Measurements from ENCODE around the gene MRTFA.

The MRTFA gene

GRCh38 chr22:40399621-40400020, 236.9 kb downstream of the MRTFA start:
- no peak for TF ChIP-seq CTCF (conservative IDR thresholded peaks at IDR 0.05)
- H3K27ac ChIP-seq: peak overlapping the region; percentile 32

GRCh38 chr22:40397396-40397795, 239.1 kb downstream of the MRTFA start:
- H3K27ac ChIP-seq: peak overlapping the region; percentile 96
- no peak for TF ChIP-seq CTCF (conservative IDR thresholded peaks at IDR 0.05)

GRCh38 chr22:40396882-40397281, 239.6 kb downstream of the MRTFA start:
- TF ChIP-seq CTCF (conservative IDR thresholded peaks at IDR 0.05): no peak
- peak overlapping the region; percentile 96 for H3K27ac ChIP-seq

GRCh38 chr22:40395607-40396006, 240.9 kb downstream of the MRTFA start:
- no peak for TF ChIP-seq CTCF (conservative IDR thresholded peaks at IDR 0.05)
- H3K27ac ChIP-seq: peak overlapping the region; percentile 96

- no peak for TF ChIP-seq CTCF (conservative IDR thresholded peaks at IDR 0.05)
- peak overlapping the region; percentile 96 for H3K27ac ChIP-seq
Observed at GRCh38 chr22:40394607-40395006, 241.9 kb downstream of the MRTFA start.

GRCh38 chr22:40392618-40393017, 243.9 kb downstream of the MRTFA start:
- H3K27ac ChIP-seq: no peak overlapping the region
- no peak for TF ChIP-seq CTCF (conservative IDR thresholded peaks at IDR 0.05)

GRCh38 chr22:40391417-40391816, 245.1 kb downstream of the MRTFA start:
- no peak overlapping the region for H3K27ac ChIP-seq
- TF ChIP-seq CTCF (conservative IDR thresholded peaks at IDR 0.05): no peak

- no peak for TF ChIP-seq CTCF (conservative IDR thresholded peaks at IDR 0.05)
- H3K27ac ChIP-seq: peak overlapping the region; percentile 86
Observed at GRCh38 chr22:40388231-40388630, 248.3 kb downstream of the MRTFA start.

All from VCaP (cell line).